ENCODE measurements around the gene PRKG1.

Gene PRKG1

GRCh38 chr10:52106899-52107298, 1032.6 kb downstream of the PRKG1 start:
- no peak for DNase-seq

- no peak for DNase-seq
Measured at GRCh38 chr10:52108236-52108635, 1033.9 kb downstream of the PRKG1 start.

GRCh38 chr10:52110576-52110975, 1036.3 kb downstream of the PRKG1 start:
- no peak for DNase-seq

GRCh38 chr10:52111101-52111891, 1037.0 kb downstream of the PRKG1 start:
- no peak for DNase-seq

- no peak for DNase-seq
Measured at GRCh38 chr10:52115823-52116222, 1041.5 kb downstream of the PRKG1 start.

GRCh38 chr10:52119507-52119906, 1045.2 kb downstream of the PRKG1 start:
- no peak for DNase-seq

GRCh38 chr10:52121688-52122087, 1047.4 kb downstream of the PRKG1 start:
- DNase-seq, result no peak

- DNase-seq, result no peak
Measured at GRCh38 chr10:52128056-52128683, 1053.9 kb downstream of the PRKG1 start.

GRCh38 chr10:52129410-52130178, 1055.3 kb downstream of the PRKG1 start:
- DNase-seq, result no peak

GRCh38 chr10:52135101-52135500, 1060.8 kb downstream of the PRKG1 start:
- no peak for DNase-seq

- no peak for DNase-seq
Measured at GRCh38 chr10:52136921-52137320, 1062.6 kb downstream of the PRKG1 start.

GRCh38 chr10:52143338-52143737, 1069.1 kb downstream of the PRKG1 start:
- DNase-seq, result no peak

GRCh38 chr10:52145636-52146035, 1071.3 kb downstream of the PRKG1 start:
- no peak for DNase-seq

- DNase-seq, result no peak
Measured at GRCh38 chr10:52146766-52147165, 1072.5 kb downstream of the PRKG1 start.

GRCh38 chr10:52170776-52171175, 1096.5 kb downstream of the PRKG1 start:
- DNase-seq, result no peak

GRCh38 chr10:52172581-52172980, 1098.3 kb downstream of the PRKG1 start:
- DNase-seq, result no peak

- DNase-seq, result no peak
Measured at GRCh38 chr10:52185256-52185655, 1111.0 kb downstream of the PRKG1 start.

- no peak for DNase-seq
Measured at GRCh38 chr10:52187521-52188258, 1113.4 kb downstream of the PRKG1 start.

- no peak for DNase-seq
Measured at GRCh38 chr10:52191049-52191448, 1116.8 kb downstream of the PRKG1 start.

GRCh38 chr10:52194191-52194590, 1119.9 kb downstream of the PRKG1 start:
- no peak for DNase-seq

GRCh38 chr10:52194716-52195115, 1120.4 kb downstream of the PRKG1 start:
- no peak for DNase-seq

- DNase-seq, result no peak
Measured at GRCh38 chr10:52197098-52197497, 1122.8 kb downstream of the PRKG1 start.

GRCh38 chr10:52198540-52198939, 1124.3 kb downstream of the PRKG1 start:
- DNase-seq, result no peak
